GM10266 (cell line): ENCODE data around the gene CDKAL1.

ENCODE experiments used
- DNase-seq: peaks from one replicate; pipeline ENCODE4 v3.0.0; 2012; ENCODE audit errors: extremely low spot score
- CTCF ChIP-seq: IDR thresholded peaks from 2 replicates; pipeline ENCODE4 v1.5.1; 2012; ENCODE audit warnings: mild to moderate bottlenecking, low read depth; ENCODE audit not compliant: control insufficient read depth, insufficient read depth; ENCODE audit errors: missing control alignments

The CDKAL1 gene

GRCh38 chr6:20769631-20770030 lies 235.4 kb downstream of the CDKAL1 start:
- DNase-seq: no peak
- TF ChIP-seq CTCF: no peak

GRCh38 chr6:20770773-20771172 lies 236.5 kb downstream of the CDKAL1 start:
- no peak for DNase-seq

GRCh38 chr6:20771409-20771808 lies 237.2 kb downstream of the CDKAL1 start:
- no peak for TF ChIP-seq CTCF
- no peak for DNase-seq

More at GRCh38 chr6:20770773-20771172, 236.5 kb downstream of the CDKAL1 start:
- no peak for TF ChIP-seq CTCF

- DNase-seq: no peak
- no peak for TF ChIP-seq CTCF
These were observed 239.6 kb downstream of the CDKAL1 start for GRCh38 chr6:20773822-20774221.

- DNase-seq: no peak
- no peak for TF ChIP-seq CTCF
These were observed 241.7 kb downstream of the CDKAL1 start for GRCh38 chr6:20775981-20776380.

GRCh38 chr6:20777801-20778200 lies 243.5 kb downstream of the CDKAL1 start:
- no peak for TF ChIP-seq CTCF
- DNase-seq: no peak

GRCh38 chr6:20778459-20778858 lies 244.2 kb downstream of the CDKAL1 start:
- no peak for DNase-seq
- TF ChIP-seq CTCF: no peak

GRCh38 chr6:20778912-20779311 lies 244.7 kb downstream of the CDKAL1 start:
- no peak for DNase-seq
- no peak for TF ChIP-seq CTCF
